OCI-LY7 (cell line): ENCODE data around the gene ALOX5. TPM values are rescaled to one million over a fixed set of nuclear protein-coding genes. Genes with fewer than 3 reads are reported as not detected.
"Not testable (repeated sequence)": the region's sequence is repeated elsewhere in the genome, so short reads cannot be mapped to it uniquely, and the experiment has no call there.

Experiments used
- Bru-seq: library from RNA; stranded (reverse); fragments of 400-500 nt; gene quantifications from one replicate; lab custom pipeline; 2021; lab: Mats Ljungman, UMichigan
- BruChase-seq, 2 experiments: library from RNA; stranded (reverse); fragments of 400-500 nt; gene quantifications; one replicate each; lab custom pipeline; 2021; lab: Mats Ljungman, UMichigan
- BruUV-seq: library from RNA; stranded (reverse); fragments of 400-500 nt; replicated peaks from 2 replicates; lab custom pipeline; 2021; lab: Mats Ljungman, UMichigan
- CTCF ChIA-PET: fragments of 300-600 bp; sonication (Branson Sonifier 250); formaldehyde crosslinking; loops from one replicate; lab custom pipeline; 2022; ENCODE audit warnings: antibody characterized with exemption; ENCODE audit not compliant: unreplicated experiment; lab: Charles Lee
- POLR2A ChIA-PET: fragments of 300-600 bp; sonication (Branson Sonifier 250); formaldehyde crosslinking; loops from one replicate; lab custom pipeline; 2022; ENCODE audit warnings: antibody characterized with exemption; lab: Charles Lee
- DNase-seq: peaks from one replicate; pipeline ENCODE4 v3.0.0-alpha.2; 2015; ENCODE audit warnings: low spot score
- H2AFZ ChIP-seq: fragments of 200-600 bp; sonication (generic), shearing (Covaris generic); 2 replicates; pipeline ENCODE4 v1.6.1; 2014; ENCODE audit warnings: mild to moderate bottlenecking, antibody characterized with exemption, low read length, moderate library complexity
- H3K27ac ChIP-seq: fragments of 200-600 bp; sonication (generic); 2 replicates; pipeline ENCODE4 v1.5.1; 2014; ENCODE audit warnings: mixed run types, low read depth, mild to moderate bottlenecking, moderate library complexity, low read length, inconsistent platforms; ENCODE audit not compliant: poor library complexity, severe bottlenecking
- H3K36me3 ChIP-seq: fragments of 200-600 bp; sonication (generic); 2 replicates; pipeline ENCODE4 v1.6.1; 2014; ENCODE audit warnings: mild to moderate bottlenecking, antibody characterized with exemption, low read length, moderate library complexity, mixed read lengths; ENCODE audit not compliant: insufficient read depth
- H3K4me1 ChIP-seq: fragments of 200-600 bp; sonication (generic); 2 replicates; pipeline ENCODE4 v1.5.1; 2014; ENCODE audit warnings: mild to moderate bottlenecking, low read length; ENCODE audit not compliant: insufficient read depth, poor library complexity, severe bottlenecking
- H3K4me2 ChIP-seq: fragments of 200-600 bp; sonication (generic); 2 replicates; pipeline ENCODE4 v1.6.1; 2014; ENCODE audit warnings: mild to moderate bottlenecking, low read length
- H3K4me3 ChIP-seq: fragments of 200-600 bp; sonication (generic); 2 replicates; pipeline ENCODE4 v1.5.1; 2014; ENCODE audit warnings: mild to moderate bottlenecking, low read depth, low read length; ENCODE audit not compliant: poor library complexity, severe bottlenecking
- H3K79me2 ChIP-seq: fragments of 200-600 bp; sonication (generic); 2 replicates; pipeline ENCODE4 v1.6.1; 2016; ENCODE audit warnings: low read depth, mild to moderate bottlenecking, low read length, moderate library complexity, mixed read lengths; ENCODE audit not compliant: insufficient read depth
- H3K9me2 ChIP-seq: fragments of 200-600 bp; sonication (generic); 2 replicates; pipeline ENCODE4 v1.6.1; 2016; ENCODE audit warnings: mild to moderate bottlenecking, low read length, mixed read lengths; ENCODE audit not compliant: insufficient read depth
- H3K9me3 ChIP-seq: fragments of 200-600 bp; sonication (generic); 2 replicates; pipeline ENCODE4 v1.6.1; 2014; ENCODE audit warnings: mild to moderate bottlenecking, mixed run types, low read length, mixed read lengths
- H4K20me1 ChIP-seq: fragments of 200-600 bp; sonication (generic); 2 replicates; pipeline ENCODE4 v1.6.1; 2014; ENCODE audit warnings: mild to moderate bottlenecking, antibody characterized with exemption, low read length, moderate library complexity, mixed read lengths; ENCODE audit not compliant: insufficient read depth
- CTCF ChIP-seq: fragments of 200-600 bp; sonication (generic); conservative IDR thresholded peaks from 2 replicates; pipeline ENCODE4 v1.5.1; 2014; ENCODE audit warnings: mild to moderate bottlenecking, antibody characterized with exemption, low read length, moderate library complexity, mixed read lengths
- EZH2phosphoT487 ChIP-seq: fragments of 200-600 bp; sonication (generic); IDR thresholded peaks from 2 replicates; pipeline ENCODE4 v1.6.1; 2018; ENCODE audit warnings: low read depth, borderline replicate concordance, mild to moderate bottlenecking, mixed run types, antibody characterized with exemption, low read length, moderate library complexity, mixed read lengths
- intact Hi-C: fragments of 100-400 bp; cut with micrococcal nuclease; formaldehyde crosslinking; loops from one replicate; pipeline ENCODE4 v1.10.0; 2022; ENCODE audit not compliant: unreplicated experiment
- long read RNA-seq: library from polyadenylated mRNA; stranded (forward); transcript quantifications from one replicate; pipeline ENCODE4 v2.0.0, GENCODE V29; 2022
- total RNA-seq, 2 experiments: library from RNA; depleted of rRNA in 1 of 2; stranded (reverse); fragments of >200 nt in 1 of 2; shearing (Covaris generic) in 1 of 2; gene quantifications; 2 replicates each; pipeline ENCODE4 v1.2.3, GENCODE V29; 2014 to 2022

ALOX5 gene
- 146 and 164 TPM in 2 replicates for total RNA-seq (2014; rRNA removed; shearing (Covaris generic))
- 139 and 169 TPM in 2 replicates for total RNA-seq (2022)
- percentile 91 among the genes with signal in this experiment for Bru-seq, nascent RNA
- BruChase-seq, experiment 1, labeled RNA remaining after a 6-hour chase = percentile 87 among the genes with signal in this experiment
- BruChase-seq, experiment 2, labeled RNA remaining after a 2-hour chase = percentile 90 among the genes with signal in this experiment
- long read RNA-seq, transcript ALOX5-206 (2 exons, 604 nt) = minor isoform, 21 of 414 reads
- long read RNA-seq, transcript ALOX5-207 (13 exons, 2,390 nt) = minor isoform, 24 of 414 reads
- long read RNA-seq, transcript ALOX5-201 (14 exons, 2,506 nt) = major isoform, 107 of 414 reads
- long read RNA-seq, partial matches to known transcripts = 67 of 414 reads
- long read RNA-seq, other reads (novel, unspliced or antisense) = 193 of 414 reads

- Histone ChIP-seq H3K9me3 (no peaks in the 10 kb centered on the region), H3K36me3 (peaks cover 34% of the 10 kb centered on the region), H4K20me1 (peaks cover 30% of the 10 kb centered on the region), H3K27ac (peak within 1 kb of the TSS; percentile 98), H3K79me2 (peaks cover 85% of the 10 kb centered on the region), H3K9me2 (no peaks in the 10 kb centered on the region), H3K4me1 (peaks cover 63% of the 10 kb centered on the region), H3K4me2 (peak within 1 kb of the TSS; percentile 99), H3K4me3 (peak within 1 kb of the TSS; percentile 89), H2AFZ (peak within 1 kb of the TSS; percentile 0; the same call in 1 of the 2 replicates)
- CTCF ChIA-PET = no interaction called here
- intact Hi-C loops = loop anchor here (1.0 to 5.0 kb wide), 3 partner anchors 89 to 299 kb away; partner anchors contain the start of gene ZFAND4
- POLR2A ChIA-PET = interaction anchor here (0.6 to 3.3 kb wide), 5 partner anchors 15 to 272 kb away, joined by 3 to 31 read pairs (median 4); no protein-coding TSS in a partner anchor
- DNase-seq = peak; percentile 88
- no peak for TF ChIP-seq CTCF
- TF ChIP-seq EZH2phosphoT487 = no peak
- BruUV-seq = no TSS peak
Measured at GRCh38 chr10:45373576-45374349, at the start of gene ALOX5. ALOX5 (plus strand) TSS chr10:45374216; CDS start chr10:45374280, 64 bp downstream.

GRCh38 chr10:45325116-45325515, 48.9 kb upstream of the ALOX5 start:
- TF ChIP-seq CTCF (no peak), EZH2phosphoT487 (no peak)
- Histone ChIP-seq H3K4me2 (no peak overlapping the region), H3K9me3 (peaks cover 30% of the 10 kb centered on the region), H3K79me2 (no peaks in the 10 kb centered on the region), H4K20me1 (no peaks in the 10 kb centered on the region), H3K36me3 (peaks cover 9% of the 10 kb centered on the region), H3K4me1 (no peaks in the 10 kb centered on the region), H3K27ac (no peak overlapping the region), H3K9me2 (no peaks in the 10 kb centered on the region), H2AFZ (no peak overlapping the region), H3K4me3 (no peak overlapping the region)
- intact Hi-C loops = no loop called here
- DNase-seq = no peak
- CTCF ChIA-PET = no interaction called here
- BruUV-seq = no TSS peak
- POLR2A ChIA-PET = interaction anchor here (0.6 to 1.0 kb wide), 4 partner anchors 13 to 110 kb away, joined by 3 read pairs; no protein-coding TSS in a partner anchor

GRCh38 chr10:45326864-45327263, 47.2 kb upstream of the ALOX5 start:
- H4K20me1 ChIP-seq, H3K4me3 ChIP-seq, DNase-seq, H3K9me2 ChIP-seq, H3K36me3 ChIP-seq, intact Hi-C loops, H3K79me2 ChIP-seq, BruUV-seq, H3K4me2 ChIP-seq, H3K4me1 ChIP-seq, CTCF ChIA-PET, H3K27ac ChIP-seq, H2AFZ ChIP-seq: not testable (repeated sequence)
- POLR2A ChIA-PET = interaction anchor here (0.7 kb wide), 1 partner anchor 14 kb away, joined by 3 read pairs; no protein-coding TSS in a partner anchor
- H3K9me3 ChIP-seq = peaks cover 24% of the 10 kb centered on the region

- DNase-seq, H2AFZ ChIP-seq, H3K9me2 ChIP-seq, H3K4me3 ChIP-seq, intact Hi-C loops, H4K20me1 ChIP-seq, H3K27ac ChIP-seq, BruUV-seq, H3K79me2 ChIP-seq, H3K4me2 ChIP-seq, H3K4me1 ChIP-seq, CTCF ChIA-PET: not testable (repeated sequence)
- Histone ChIP-seq H3K36me3 (peaks cover 49% of the 10 kb centered on the region), H3K9me3 (peaks cover 46% of the 10 kb centered on the region)
- POLR2A ChIA-PET = interaction anchor here (2.5 kb wide), 1 partner anchor 19 kb away, joined by 8 read pairs; no protein-coding TSS in a partner anchor
Measured at GRCh38 chr10:45331824-45332223, 42.2 kb upstream of the ALOX5 start.
